NAMALWA (cell line): ENCODE measurements around the gene ROCK1.
A peak's percentile ranks its signal among the peaks of the same experiment; 100 is the strongest.
"Not testable (repeated sequence)": the region's sequence is repeated elsewhere in the genome, so short reads cannot be mapped to it uniquely, and the experiment has no call there.

Experiments used
- DNase-seq: peaks from one replicate; pipeline ENCODE4 v3.0.0-alpha.2; 2015; ENCODE audit warnings: low spot score

The ROCK1 gene

GRCh38 chr18:21052385-21052784, 59.2 kb downstream of the ROCK1 start:
- DNase-seq: no peak

DNA sequence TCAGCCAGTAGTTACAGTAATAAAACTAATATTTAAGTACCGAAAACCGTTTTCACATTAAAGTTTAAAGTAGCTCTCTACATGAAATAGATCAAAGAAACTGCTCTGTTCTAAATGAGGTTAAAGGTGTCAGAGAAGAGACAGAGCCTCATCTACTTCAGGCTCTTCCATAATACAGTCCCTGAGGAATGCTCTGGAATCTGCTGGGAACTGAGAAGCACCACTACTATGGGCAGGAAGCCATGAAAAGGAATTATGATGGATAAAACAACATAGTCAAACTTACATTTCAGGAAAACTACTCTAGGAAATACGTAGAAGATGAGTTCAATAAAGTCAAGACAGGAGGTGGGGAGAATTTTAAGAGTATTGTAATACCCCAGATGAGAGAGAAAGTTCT, 60.0 kb downstream of the ROCK1 start:
- no peak for DNase-seq

DNA sequence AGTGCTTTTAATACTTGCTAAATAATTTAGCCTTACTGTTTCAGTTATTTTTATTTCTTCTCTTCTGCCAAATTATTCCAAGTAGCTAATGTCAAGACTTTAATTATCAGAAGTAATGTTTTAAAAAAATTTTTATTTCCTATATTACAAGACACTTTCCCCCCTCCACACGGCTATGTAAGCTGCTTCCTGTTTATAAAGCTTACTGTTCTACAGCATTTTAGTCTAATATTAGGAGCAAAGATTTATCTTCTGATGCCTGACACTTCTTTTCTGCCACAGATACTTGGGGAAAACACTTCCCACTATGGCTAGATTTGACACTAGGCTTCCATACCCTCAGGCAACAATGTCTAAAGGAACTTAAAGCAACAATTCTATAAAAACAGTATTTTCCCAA, 62.3 kb downstream of the ROCK1 start:
- peak; percentile 6 for DNase-seq

- DNase-seq: no peak
Observed at GRCh38 chr18:21047126-21047525, 64.5 kb downstream of the ROCK1 start.

DNA sequence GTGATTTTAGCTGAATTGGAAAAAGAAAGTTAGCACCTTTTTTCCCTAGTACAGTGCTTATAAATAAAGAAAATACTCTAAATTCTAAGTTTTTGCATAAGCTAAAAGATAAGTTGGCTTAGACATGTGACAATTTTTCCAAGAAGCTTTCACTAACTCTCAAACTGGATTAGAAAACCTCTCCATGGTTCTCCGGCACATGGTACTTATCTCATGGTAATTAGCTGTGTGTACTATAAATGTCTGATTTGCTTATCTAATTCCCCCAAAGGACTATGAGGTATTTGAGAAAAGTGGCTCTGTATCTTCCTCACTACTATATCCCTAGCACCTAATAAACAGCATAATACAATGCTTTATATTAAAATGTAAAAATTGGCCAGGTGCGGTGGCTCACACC, 71.1 kb downstream of the ROCK1 start:
- no peak for DNase-seq

GRCh38 chr18:21038201-21038600, 73.4 kb downstream of the ROCK1 start:
- no peak for DNase-seq

GRCh38 chr18:21031845-21032244, 79.8 kb downstream of the ROCK1 start:
- DNase-seq: no peak

GRCh38 chr18:21018257-21018656, 93.4 kb downstream of the ROCK1 start:
- DNase-seq: not testable (repeated sequence)

DNA sequence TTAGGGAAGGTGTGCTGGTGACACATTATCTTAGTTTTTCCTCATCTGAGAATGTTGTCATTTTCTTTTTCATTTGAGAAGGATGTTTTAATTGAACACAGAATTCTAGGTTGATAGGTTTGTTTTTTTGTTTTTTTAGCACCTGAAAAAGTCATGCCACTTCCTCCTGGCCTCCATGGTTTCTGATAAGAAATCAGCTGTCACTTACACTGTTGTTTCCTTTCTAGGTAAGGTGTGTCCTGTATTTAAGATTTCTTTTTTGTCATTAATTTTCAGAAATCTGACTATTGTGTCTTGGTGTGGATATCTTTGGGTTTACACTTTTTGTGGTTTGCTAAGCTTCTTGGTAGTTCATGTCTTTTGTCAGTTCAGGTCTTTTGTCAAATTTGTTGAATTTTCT, 99.3 kb downstream of the ROCK1 start:
- DNase-seq: no peak

DNA sequence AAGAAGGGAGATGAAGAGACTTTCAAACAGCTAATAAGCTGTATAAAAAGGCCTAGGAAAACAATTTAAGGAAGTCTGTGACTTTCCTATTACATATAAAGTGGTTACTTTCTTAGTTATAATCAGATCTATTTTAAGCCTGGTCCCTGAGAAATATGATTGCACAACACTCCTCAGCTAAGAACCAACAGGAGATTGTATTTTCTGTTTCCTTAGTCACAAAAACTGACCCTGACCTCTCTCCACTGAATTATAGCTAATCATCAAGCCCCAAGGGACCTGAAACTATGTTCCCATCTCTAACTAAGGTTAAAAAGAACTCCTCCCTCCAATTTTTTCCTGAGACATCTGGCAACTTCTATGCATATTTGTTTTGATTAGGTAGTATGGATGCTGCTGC, 106.9 kb downstream of the ROCK1 start:
- DNase-seq: no peak

DNA sequence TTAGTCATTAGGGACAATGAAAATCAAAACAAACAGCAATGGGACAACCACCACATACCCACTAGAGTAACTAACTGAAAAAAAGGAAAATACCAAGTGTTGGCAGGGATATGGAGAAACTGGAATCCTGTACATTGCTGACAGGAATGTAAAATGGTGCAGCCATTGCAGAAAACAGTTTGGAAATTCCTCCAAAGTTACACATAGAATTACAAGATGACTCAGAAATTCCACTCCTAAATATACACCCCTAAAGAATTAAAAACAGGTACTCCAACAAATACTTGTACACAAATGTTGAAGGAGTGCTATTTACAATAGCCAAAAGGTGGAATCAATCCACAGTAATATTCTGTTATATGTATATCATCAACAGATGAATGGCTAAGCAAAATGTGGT, 110.9 kb downstream of the ROCK1 start:
- no peak for DNase-seq

DNA sequence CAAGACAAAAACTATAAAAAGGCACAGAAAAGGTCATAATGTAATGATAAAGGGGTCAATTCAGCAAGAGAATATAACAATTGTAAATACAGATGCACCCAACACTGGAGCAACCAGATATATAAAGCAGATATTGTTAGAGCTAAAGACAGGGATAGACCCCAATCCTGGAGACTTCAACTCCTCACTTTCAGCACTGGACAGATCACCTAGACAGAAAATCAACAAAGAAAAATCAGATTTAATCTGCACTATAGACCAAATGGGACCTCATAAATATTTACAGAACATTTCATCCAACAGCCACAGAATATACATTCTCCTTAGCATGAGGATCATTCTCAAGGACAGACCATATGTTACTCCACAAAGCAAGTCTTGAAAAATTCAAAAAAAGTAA, 114.2 kb downstream of the ROCK1 start:
- DNase-seq: no peak

DNA sequence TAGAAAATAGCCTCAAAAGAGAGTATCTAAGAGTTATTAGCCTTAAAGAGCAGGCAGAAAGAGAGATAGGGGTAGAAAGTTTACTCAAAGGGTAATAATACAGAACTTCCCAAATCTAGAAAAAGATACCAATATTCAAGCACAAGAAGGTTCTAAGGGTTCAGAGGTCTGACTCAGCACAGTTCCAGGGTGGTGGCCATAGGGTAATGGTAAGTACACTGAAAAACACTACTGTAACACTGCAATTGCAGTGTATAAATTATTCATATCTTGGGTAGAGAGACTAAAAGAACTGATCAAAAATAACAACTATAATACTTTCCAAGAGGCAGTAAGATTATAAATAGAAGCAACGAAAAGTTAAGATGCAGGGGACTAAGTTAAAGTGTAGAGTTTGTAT, 115.2 kb downstream of the ROCK1 start:
- no peak for DNase-seq

DNA sequence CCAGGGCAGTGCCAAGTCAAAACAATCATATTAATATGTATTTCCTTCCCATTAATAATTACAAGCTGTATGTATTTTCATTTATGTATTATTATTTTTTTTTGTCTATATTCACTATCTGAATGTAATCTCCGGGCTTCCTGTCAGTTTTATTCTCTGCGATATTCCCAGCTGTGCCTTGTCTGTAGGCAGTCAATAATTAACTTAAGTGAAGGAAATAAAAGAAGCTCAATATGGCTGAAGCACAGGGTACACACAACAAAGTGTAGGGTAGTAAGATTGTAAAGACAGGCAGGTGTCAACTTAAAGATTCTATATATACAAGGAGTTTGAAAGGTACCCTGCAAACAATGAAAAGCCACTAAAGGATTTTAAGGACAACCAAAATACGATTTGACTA, 122.9 kb downstream of the ROCK1 start:
- no peak for DNase-seq

DNA sequence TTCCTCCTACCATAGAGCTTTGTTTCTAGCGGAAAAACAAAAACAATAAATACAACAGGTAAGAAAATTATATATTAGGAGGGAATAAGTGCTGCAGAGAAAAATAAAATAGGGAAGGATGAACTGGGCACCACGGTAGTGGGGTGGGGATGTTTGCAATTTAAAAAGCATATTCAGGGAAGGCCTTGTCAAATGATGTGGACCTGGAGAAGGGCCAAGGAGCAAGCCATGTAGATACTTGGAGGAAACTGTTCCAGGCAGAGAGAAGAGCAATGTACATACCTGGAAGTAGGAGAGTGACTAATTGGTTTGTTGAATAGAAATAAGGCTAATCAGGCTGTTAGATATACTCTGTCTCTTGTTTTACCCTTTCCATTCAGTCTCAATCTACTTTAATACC, 136.5 kb downstream of the ROCK1 start:
- no peak for DNase-seq

- peak; percentile 63 for DNase-seq
Observed at GRCh38 chr18:20971886-20972267, 139.7 kb downstream of the ROCK1 start.

DNA sequence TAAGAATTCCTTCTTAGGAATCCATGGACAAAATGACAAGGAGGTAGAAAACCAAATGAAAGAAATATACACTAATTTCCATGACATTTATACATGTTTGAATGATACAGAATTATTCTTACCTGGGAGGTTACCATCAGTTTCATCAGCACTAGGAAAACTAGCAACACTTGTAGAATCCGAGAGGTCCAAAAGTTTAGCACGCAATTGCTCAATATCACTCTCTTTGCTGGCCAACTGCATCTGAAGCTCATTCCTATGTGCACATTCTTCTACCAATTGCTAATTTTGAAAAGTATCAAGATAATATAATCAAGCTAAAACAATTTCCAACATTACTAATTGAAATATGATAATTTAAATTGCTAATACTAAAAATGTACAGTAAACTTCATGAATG, 144.8 kb downstream of the ROCK1 start:
- no peak for DNase-seq

GRCh38 chr18:20963027-20963426, 148.6 kb downstream of the ROCK1 start:
- DNase-seq: no peak

DNA sequence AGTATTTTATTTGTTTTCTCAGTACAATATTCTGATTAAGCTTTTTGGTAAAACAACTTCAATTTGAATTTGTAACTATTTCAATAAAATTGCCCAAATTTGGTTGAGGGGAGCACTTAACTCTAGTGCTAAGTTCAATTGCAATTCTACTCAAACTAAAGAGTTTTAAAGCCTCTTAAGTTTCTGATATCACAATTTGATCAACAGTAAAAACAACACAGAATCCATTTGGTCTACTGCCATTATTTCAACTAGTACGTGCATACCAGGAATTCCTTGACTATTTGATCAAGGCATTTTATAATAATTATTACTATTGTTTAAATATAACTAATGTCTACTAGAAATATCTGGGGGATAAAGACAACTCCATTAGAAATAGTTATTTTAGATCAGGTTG, 150.9 kb downstream of the ROCK1 start:
- DNase-seq: no peak

DNA sequence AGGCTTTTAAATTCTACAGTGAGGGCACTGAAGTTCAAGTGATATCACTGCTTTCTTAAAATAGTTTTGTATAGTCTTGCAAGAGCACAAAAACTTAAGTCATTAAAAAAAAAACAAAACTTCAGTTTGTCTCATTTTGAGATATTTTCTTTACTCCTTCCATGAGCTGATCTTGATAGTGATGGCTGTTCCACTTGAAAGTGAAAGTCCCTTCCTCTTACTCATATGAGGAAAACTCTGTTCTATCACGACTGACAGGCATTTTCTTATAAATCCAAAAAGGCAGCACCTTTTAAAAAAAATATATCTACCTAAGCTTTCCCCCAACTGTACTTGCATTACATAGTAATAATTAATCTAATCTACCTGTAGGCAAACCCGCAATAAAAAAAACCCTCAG, 160.8 kb downstream of the ROCK1 start:
- not testable (repeated sequence) for DNase-seq
